ENCODE data around the gene ADAMTS6. TPM values are rescaled to one million over a fixed set of nuclear protein-coding genes. Genes with fewer than 3 reads are reported as not detected.

The ADAMTS6 gene
- polyA plus RNA-seq, 1 experiment: 28.0 TPM

DNA sequence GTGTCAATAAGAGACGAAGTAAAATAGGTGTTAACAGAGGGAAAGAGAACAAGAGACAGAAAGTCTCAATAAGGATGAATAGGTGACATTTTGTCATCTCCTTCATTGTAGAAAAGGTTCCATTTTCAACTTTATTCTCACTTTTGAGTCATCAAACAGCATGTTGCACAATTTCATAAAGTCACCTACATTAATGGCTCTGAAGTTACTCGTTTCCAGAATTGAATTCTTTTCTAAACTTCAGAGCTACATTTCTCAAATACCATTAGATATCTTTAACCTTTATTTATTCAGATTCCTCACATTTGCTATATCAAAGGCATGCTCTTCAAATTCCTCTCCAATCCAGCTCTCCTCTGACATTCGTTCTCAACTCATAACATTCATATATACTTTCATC is 13.1 kb downstream of the ADAMTS6 start:
- TF ChIP-seq, protein P1, sequence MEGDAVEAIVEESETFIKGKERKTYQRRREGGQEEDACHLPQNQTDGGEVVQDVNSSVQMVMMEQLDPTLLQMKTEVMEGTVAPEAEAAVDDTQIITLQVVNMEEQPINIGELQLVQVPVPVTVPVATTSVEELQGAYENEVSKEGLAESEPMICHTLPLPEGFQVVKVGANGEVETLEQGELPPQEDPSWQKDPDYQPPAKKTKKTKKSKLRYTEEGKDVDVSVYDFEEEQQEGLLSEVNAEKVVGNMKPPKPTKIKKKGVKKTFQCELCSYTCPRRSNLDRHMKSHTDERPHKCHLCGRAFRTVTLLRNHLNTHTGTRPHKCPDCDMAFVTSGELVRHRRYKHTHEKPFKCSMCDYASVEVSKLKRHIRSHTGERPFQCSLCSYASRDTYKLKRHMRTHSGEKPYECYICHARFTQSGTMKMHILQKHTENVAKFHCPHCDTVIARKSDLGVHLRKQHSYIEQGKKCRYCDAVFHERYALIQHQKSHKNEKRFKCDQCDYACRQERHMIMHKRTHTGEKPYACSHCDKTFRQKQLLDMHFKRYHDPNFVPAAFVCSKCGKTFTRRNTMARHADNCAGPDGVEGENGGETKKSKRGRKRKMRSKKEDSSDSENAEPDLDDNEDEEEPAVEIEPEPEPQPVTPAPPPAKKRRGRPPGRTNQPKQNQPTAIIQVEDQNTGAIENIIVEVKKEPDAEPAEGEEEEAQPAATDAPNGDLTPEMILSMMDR (IDR thresholded peaks at IDR 0.05; ENCODE audit: insufficient read depth, low read depth, low read length): no peak
- ChIA-PET CTCF (interaction anchor here (0.7 kb wide), 1 partner anchor 722 kb away, joined by 3 read pairs; no protein-coding TSS in a partner anchor), POLR2A (no interaction called here)
- no peaks in the 10 kb centered on the region for H3K27me3 ChIP-seq (ENCODE audit: control insufficient read depth, insufficient read depth, low read length)
- H3K36me3 ChIP-seq (ENCODE audit: control insufficient read depth, insufficient read depth, low read length): no peaks in the 10 kb centered on the region
- H3K4me3 ChIP-seq (ENCODE audit: low read depth, low read length): no peak overlapping the region
- no peak for DNase-seq (ENCODE audit: low read depth)

DNA sequence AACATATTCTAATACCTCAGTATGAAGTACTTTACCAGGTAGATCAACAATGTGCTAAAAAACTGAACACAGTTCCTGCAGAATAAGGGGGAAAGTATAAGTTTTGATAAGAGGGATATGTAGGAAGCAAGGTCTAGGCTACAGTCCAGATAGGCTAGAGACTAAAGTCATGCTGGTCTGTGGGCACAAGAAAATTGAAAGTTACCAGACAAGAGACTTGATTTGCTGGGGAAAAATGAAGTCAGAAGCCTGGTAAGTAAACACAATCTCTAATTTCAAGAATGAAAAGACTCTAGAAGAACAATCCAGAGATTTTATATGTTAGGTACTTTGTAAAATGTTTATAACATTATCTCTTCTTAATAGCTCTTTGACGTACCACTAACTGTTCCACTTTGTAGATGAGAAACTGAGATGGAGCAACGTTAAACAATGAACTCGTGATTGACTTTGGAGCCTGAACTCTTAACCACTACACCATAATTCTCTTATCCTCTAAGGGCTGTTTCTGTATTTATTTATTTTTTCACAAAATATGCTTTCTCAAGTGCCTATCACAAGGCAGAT is 19.5 kb downstream of the ADAMTS6 start:
- ChIA-PET CTCF (interaction anchor here (1.4 kb wide), 2 partner anchors 9 to 22 kb away, joined by 3 to 6 read pairs; no protein-coding TSS in a partner anchor), POLR2A (no interaction called here)
- Histone ChIP-seq H3K27me3 (ENCODE audit: control insufficient read depth, insufficient read depth, low read length) (no peaks in the 10 kb centered on the region), H3K4me3 (ENCODE audit: low read depth, low read length) (no peak overlapping the region), H3K36me3 (ENCODE audit: control insufficient read depth, insufficient read depth, low read length) (no peaks in the 10 kb centered on the region; the same call in none of the 2 replicates)
- TF ChIP-seq, protein P1 (IDR thresholded peaks at IDR 0.05; ENCODE audit: insufficient read depth, low read depth, low read length): no peak
- DNase-seq (ENCODE audit: low read depth): no peak

DNA sequence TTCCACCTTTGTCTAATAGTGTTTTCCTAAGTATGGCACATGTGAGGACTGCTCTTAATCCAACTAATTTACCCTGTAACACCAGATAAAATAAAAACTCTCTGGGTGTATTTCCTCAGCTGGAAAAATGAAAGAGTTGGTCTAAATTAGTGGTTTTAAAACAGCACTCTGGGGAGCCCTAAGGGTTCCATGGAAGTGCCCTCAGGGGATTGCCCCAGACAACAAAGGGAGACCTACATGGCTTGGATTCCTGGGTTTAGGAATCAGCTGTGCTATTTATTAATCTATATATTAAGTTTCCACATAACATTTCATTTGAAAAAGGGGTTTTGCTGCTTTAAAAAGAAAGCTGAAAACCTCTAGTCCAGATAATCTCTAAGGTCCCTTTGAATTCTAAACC is 20.2 kb downstream of the ADAMTS6 start:
- CTCF ChIA-PET: no interaction called here
- DNase-seq (ENCODE audit: low read depth): no peak
- TF ChIP-seq, protein P1 (IDR thresholded peaks at IDR 0.05; ENCODE audit: insufficient read depth, low read depth, low read length): no peak
- Histone ChIP-seq H3K27me3 (ENCODE audit: control insufficient read depth, insufficient read depth, low read length) (no peaks in the 10 kb centered on the region), H3K36me3 (ENCODE audit: control insufficient read depth, insufficient read depth, low read length) (no peaks in the 10 kb centered on the region; the same call in none of the 2 replicates), H3K4me3 (ENCODE audit: low read depth, low read length) (no peak overlapping the region)
- POLR2A ChIA-PET: no interaction called here

DNA sequence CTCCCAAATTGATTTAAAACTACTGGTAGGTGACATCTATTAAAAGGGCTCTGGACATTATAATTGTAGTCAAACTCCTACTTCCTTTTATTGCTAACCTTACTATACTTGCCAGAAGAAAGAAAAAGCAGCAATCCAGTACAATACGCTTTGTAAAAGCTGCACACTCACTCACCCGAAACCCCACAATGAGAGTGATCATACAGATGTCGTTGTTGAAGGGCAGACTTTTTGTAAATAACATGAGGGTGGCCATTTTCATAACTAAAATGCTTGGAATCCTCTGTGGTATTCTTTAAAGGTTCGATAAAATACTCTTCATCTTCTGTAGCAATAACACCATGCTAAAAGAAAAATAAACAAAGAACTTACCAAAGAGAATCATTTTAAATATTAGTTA is 21.7 kb downstream of the ADAMTS6 start:
- DNase-seq (ENCODE audit: low read depth): no peak
- CTCF ChIA-PET: interaction anchor here (0.9 to 1.2 kb wide), 2 partner anchors 14 to 25 kb away, joined by 3 read pairs; no protein-coding TSS in a partner anchor
- no peaks in the 10 kb centered on the region for H3K27me3 ChIP-seq (ENCODE audit: control insufficient read depth, insufficient read depth, low read length)
- H3K36me3 ChIP-seq (ENCODE audit: control insufficient read depth, insufficient read depth, low read length): no peaks in the 10 kb centered on the region; the same call in none of the 2 replicates
- TF ChIP-seq, protein P1 (IDR thresholded peaks at IDR 0.05; ENCODE audit: insufficient read depth, low read depth, low read length): no peak
- POLR2A ChIA-PET: no interaction called here
- no peak overlapping the region for H3K4me3 ChIP-seq (ENCODE audit: low read depth, low read length)

DNA sequence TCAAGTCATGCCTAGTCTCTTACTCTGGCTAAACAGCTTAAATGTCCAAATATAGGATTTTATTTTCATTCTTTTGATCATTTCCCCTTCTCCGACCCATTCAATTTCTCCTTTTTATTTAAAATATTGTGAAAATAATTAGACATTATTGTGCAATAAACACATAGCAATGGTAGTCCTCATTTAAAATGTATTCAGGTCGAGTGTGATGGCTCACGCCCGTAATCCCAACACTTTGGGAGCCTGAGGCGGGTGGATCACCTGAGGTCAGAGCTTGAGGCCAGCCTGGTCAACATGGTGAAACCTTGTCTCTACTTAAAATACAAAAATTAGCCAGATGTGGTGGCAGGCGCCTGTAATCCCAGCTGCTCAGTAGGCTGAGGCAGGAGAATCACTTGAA is 26.7 kb downstream of the ADAMTS6 start:
- ChIA-PET CTCF (no interaction called here), POLR2A (no interaction called here)
- Histone ChIP-seq H3K4me3 (ENCODE audit: low read depth, low read length) (no peak overlapping the region), H3K36me3 (ENCODE audit: control insufficient read depth, insufficient read depth, low read length) (peaks cover 1% of the 10 kb centered on the region), H3K27me3 (ENCODE audit: control insufficient read depth, insufficient read depth, low read length) (no peaks in the 10 kb centered on the region)
- TF ChIP-seq, protein P1 (IDR thresholded peaks at IDR 0.05; ENCODE audit: insufficient read depth, low read depth, low read length): no peak
- no peak for DNase-seq (ENCODE audit: low read depth)

Data from BJ (cell line).